Astrocyte of the cerebellum (primary cell): Measurements from ENCODE around the gene MID1.

Experiments used
- DNase-seq: peaks from one replicate; pipeline ENCODE4 v3.0.0-alpha.2; 2011; ENCODE audit warnings: low read depth
- H3K4me3 ChIP-seq: 2 replicates; pipeline ENCODE4 v1.5.1; 2011; ENCODE audit warnings: mild to moderate bottlenecking, low read depth, low read length, moderate library complexity
- CTCF ChIP-seq: IDR thresholded peaks from 2 replicates; pipeline ENCODE4 v1.5.1; 2012; ENCODE audit warnings: low read length, low read depth, moderate library complexity, mild to moderate bottlenecking; ENCODE audit errors: missing control alignments
- in situ Hi-C: cut with HindIII; loops from 2 replicates; pipeline ENCODE4 v1.10.0; 2017; ENCODE audit warnings: low sequenced_read_pairs

The MID1 gene

GRCh38 chrX:10612215-10612614 lies 8.2 kb downstream of the MID1 start:
- DNase-seq = no peak
- H3K4me3 ChIP-seq = no peak overlapping the region
- no peak for TF ChIP-seq CTCF
- in situ Hi-C loops = no loop called here

GRCh38 chrX:10611441-10612090 lies 8.8 kb downstream of the MID1 start:
- no peak for TF ChIP-seq CTCF
- no peak for DNase-seq
- H3K4me3 ChIP-seq = no peak overlapping the region
- in situ Hi-C loops = no loop called here

GRCh38 chrX:10608099-10608498 lies 12.3 kb downstream of the MID1 start:
- no peak for TF ChIP-seq CTCF
- no peak for DNase-seq
- in situ Hi-C loops = no loop called here

GRCh38 chrX:10607233-10607632 lies 13.2 kb downstream of the MID1 start:
- no peak for TF ChIP-seq CTCF

More at GRCh38 chrX:10608099-10608498, 12.3 kb downstream of the MID1 start:
- H3K4me3 ChIP-seq = no peak overlapping the region

GRCh38 chrX:10603612-10604011 lies 16.8 kb downstream of the MID1 start:
- no peak for DNase-seq
- H3K4me3 ChIP-seq = no peak overlapping the region
- in situ Hi-C loops = no loop called here
- no peak for TF ChIP-seq CTCF

More at GRCh38 chrX:10607233-10607632, 13.2 kb downstream of the MID1 start:
- in situ Hi-C loops = no loop called here
- H3K4me3 ChIP-seq = no peak overlapping the region
- DNase-seq = no peak

GRCh38 chrX:10602646-10603045 lies 17.7 kb downstream of the MID1 start:
- DNase-seq = no peak
- H3K4me3 ChIP-seq = no peak overlapping the region
- TF ChIP-seq CTCF = no peak
- in situ Hi-C loops = no loop called here
